ENCODE results near the gene ARHGAP6.

DNA sequence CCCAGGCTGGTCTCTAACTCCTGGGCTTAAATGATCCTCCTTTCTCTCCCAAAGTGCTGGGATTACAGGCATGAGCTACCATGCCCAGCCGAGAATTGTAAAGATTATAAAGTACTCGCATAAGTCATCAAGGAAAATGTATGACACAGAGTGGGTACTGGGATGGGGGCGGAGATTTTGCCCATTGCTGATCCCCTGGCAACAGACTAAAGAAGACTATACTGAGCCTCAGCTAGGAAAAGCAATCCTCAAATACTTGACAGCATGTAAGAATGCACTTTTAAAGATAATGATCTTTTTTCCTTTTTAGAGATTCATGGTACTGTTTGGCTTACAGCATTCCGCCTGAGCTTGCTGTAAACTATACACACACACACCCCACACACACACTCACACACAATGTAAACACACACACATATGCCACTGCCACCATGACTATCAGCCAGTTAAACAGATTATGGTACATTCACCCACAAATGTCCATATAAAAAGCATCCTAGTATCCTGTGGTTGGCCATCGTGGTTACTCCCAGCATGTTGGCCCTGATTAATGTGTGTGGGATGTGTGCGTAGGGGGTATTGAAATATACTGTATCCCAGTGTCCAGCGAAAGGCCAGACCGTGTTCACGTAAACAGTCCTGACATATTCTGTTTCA lies 259.5 kb downstream of the ARHGAP6 start:
- TF ChIP-seq, protein P1, sequence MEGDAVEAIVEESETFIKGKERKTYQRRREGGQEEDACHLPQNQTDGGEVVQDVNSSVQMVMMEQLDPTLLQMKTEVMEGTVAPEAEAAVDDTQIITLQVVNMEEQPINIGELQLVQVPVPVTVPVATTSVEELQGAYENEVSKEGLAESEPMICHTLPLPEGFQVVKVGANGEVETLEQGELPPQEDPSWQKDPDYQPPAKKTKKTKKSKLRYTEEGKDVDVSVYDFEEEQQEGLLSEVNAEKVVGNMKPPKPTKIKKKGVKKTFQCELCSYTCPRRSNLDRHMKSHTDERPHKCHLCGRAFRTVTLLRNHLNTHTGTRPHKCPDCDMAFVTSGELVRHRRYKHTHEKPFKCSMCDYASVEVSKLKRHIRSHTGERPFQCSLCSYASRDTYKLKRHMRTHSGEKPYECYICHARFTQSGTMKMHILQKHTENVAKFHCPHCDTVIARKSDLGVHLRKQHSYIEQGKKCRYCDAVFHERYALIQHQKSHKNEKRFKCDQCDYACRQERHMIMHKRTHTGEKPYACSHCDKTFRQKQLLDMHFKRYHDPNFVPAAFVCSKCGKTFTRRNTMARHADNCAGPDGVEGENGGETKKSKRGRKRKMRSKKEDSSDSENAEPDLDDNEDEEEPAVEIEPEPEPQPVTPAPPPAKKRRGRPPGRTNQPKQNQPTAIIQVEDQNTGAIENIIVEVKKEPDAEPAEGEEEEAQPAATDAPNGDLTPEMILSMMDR (IDR thresholded peaks at IDR 0.05): no peak
- TF ChIP-seq POLR2A (IDR thresholded peaks at IDR 0.05): no peak

All from lower leg skin (tissue), 3 donors.